B cell (primary cell): Measurements from ENCODE around the gene EEF1AKMT2. TPM values are rescaled to one million over a fixed set of nuclear protein-coding genes. Genes with fewer than 3 reads are reported as not detected.
"Not testable (repeated sequence)": the region's sequence is repeated elsewhere in the genome, so short reads cannot be mapped to it uniquely, and the experiment has no call there.

Experiments
- ATAC-seq: fragments of 200-7000 bp; cut with Tn5 transposase; one replicate; pipeline ENCODE4 v1.10.0; 2021; ENCODE audit warnings: low read depth, mild to moderate bottlenecking, moderate number of reproducible peaks, moderate library complexity
- CTCF ChIA-PET: fragments of 350-600 bp; sonication (Branson Sonifier 250); formaldehyde crosslinking; loops from one replicate; lab custom pipeline; 2021; ENCODE audit warnings: antibody characterized with exemption, inconsistent platforms; lab: Charles Lee
- POLR2A ChIA-PET: fragments of 350-600 bp; sonication (Branson Sonifier 250); formaldehyde crosslinking; loops from one replicate; lab custom pipeline; 2021; ENCODE audit warnings: antibody characterized with exemption; lab: Charles Lee
- DNase-seq: peaks from one replicate; pipeline ENCODE4 v3.0.0; 2013
- H2AFZ ChIP-seq: 2 replicates; pipeline ENCODE4 v1.6.1; 2012; ENCODE audit warnings: mild to moderate bottlenecking, low read depth, low read length; ENCODE audit not compliant: insufficient read depth, poor library complexity, severe bottlenecking
- H3K27ac ChIP-seq, 2 donors: 1 replicate in 1 of 2; 2 replicates in 1 of 2; pipeline ENCODE4 v1.5.1; 2012 to 2013; ENCODE audit warnings: low read length in 2 of 2, mild to moderate bottlenecking in 2 of 2, moderate library complexity in 1 of 2
- H3K27me3 ChIP-seq, 4 experiments: fragments of 200-600 bp in 1 of 4; sonication (generic) in 1 of 4; replicated peaks in 1 of 4; 1 replicate in 2 of 4; 2 replicates in 2 of 4; pipeline versions ENCODE4 v1.6.1 to v1.7.0; 2013 to 2016; ENCODE audit warnings: low read length in 3 of 4, mild to moderate bottlenecking in 2 of 4, mixed read lengths in 1 of 4, moderate library complexity in 1 of 4; ENCODE audit not compliant: insufficient read depth in 4 of 4, control insufficient read depth in 3 of 4; ENCODE audit errors: control extremely low read depth in 1 of 4
- H3K36me3 ChIP-seq, 2 experiments: replicated peaks in 1 of 2; 1 replicate in 1 of 2; 2 replicates in 1 of 2; pipeline versions ENCODE4 v1.6.1 to v1.7.1; 2013; ENCODE audit warnings: low read length in 1 of 2; ENCODE audit not compliant: insufficient read depth in 2 of 2, control insufficient read depth in 1 of 2; ENCODE audit errors: control extremely low read depth in 1 of 2, extremely low read depth in 1 of 2
- H3K4me1 ChIP-seq, 2 donors: fragments of 200-600 bp in 1 of 2; sonication (generic) in 1 of 2; 1 replicate in 1 of 2; 2 replicates in 1 of 2; pipeline versions ENCODE4 v1.5.1 to v1.6.1; 2013 to 2017; ENCODE audit warnings: low read length in 2 of 2; ENCODE audit not compliant: control insufficient read depth in 2 of 2, insufficient read depth in 2 of 2
- H3K4me2 ChIP-seq: replicated peaks from 2 replicates; pipeline ENCODE3; 2012; ENCODE audit warnings: mild to moderate bottlenecking, low read depth, low read length; ENCODE audit not compliant: poor library complexity, severe bottlenecking
- H3K4me3 ChIP-seq, 5 experiments: fragments of 200-600 bp in 1 of 5; sonication (generic) in 1 of 5; 1 replicate in 3 of 5; 2 replicates in 2 of 5; pipeline versions ENCODE4 v1.5.1 to v1.7.0; 2011 to 2016; ENCODE audit warnings: low read length in 4 of 5, mild to moderate bottlenecking in 4 of 5, low read depth in 2 of 5, control low read depth in 1 of 5, moderate library complexity in 1 of 5; ENCODE audit not compliant: insufficient read depth in 1 of 5; ENCODE audit errors: control extremely low read depth in 1 of 5, extremely low read depth in 1 of 5
- H3K79me2 ChIP-seq: fragments of 200-600 bp; sonication (generic); one replicate; pipeline ENCODE4 v1.6.0; 2016; ENCODE audit warnings: low read length; ENCODE audit not compliant: control insufficient read depth, insufficient read depth
- H3K9ac ChIP-seq: fragments of 200-600 bp; sonication (generic); 2 replicates; pipeline ENCODE4 v1.6.1; 2017; ENCODE audit warnings: mild to moderate bottlenecking, low read length, moderate library complexity
- H3K9me3 ChIP-seq, 3 donors: one replicate each; pipeline versions ENCODE4 v1.6.1 to v1.7.1; 2013; ENCODE audit warnings: low read length in 2 of 3; ENCODE audit not compliant: control insufficient read depth in 2 of 3, insufficient read depth in 1 of 3; ENCODE audit errors: control extremely low read depth in 1 of 3
- H4K20me1 ChIP-seq: 2 replicates; pipeline ENCODE4 v1.6.0; 2012; ENCODE audit warnings: mild to moderate bottlenecking, low read length; ENCODE audit not compliant: insufficient read depth, control insufficient read depth, poor library complexity, severe bottlenecking
- H3K27ac Mint-ChIP-seq: one replicate; pipeline ENCODE4 v1.8.0; 2021; ENCODE audit warnings: mixed read lengths
- H3K27me3 Mint-ChIP-seq: one replicate; pipeline ENCODE4 v1.8.0; 2021; ENCODE audit warnings: mixed read lengths
- H3K4me1 Mint-ChIP-seq: one replicate; pipeline ENCODE4 v1.8.0; 2021; ENCODE audit warnings: mixed read lengths
- H3K4me3 Mint-ChIP-seq: one replicate; pipeline ENCODE4 v1.8.0; 2021; ENCODE audit warnings: mixed read lengths
- H3K9me3 Mint-ChIP-seq: one replicate; pipeline ENCODE4 v1.8.0; 2022; ENCODE audit warnings: mixed read lengths; ENCODE audit not compliant: insufficient read depth
- CTCF ChIP-seq: fragments of 200-600 bp; IDR thresholded peaks from one replicate; pipeline ENCODE4 v1.8.0; 2022; ENCODE audit warnings: antibody characterized with exemption, mild to moderate bottlenecking
- EZH2 ChIP-seq: IDR thresholded peaks from 2 replicates; pipeline ENCODE4 v1.6.1; 2012; ENCODE audit warnings: borderline replicate concordance, low read depth, mild to moderate bottlenecking, moderate library complexity, low read length; ENCODE audit not compliant: insufficient read depth, poor library complexity, severe bottlenecking
- WGBS: methylation state at CpG from one replicate; pipeline ENCODE4 v1.1.5; 2013; ENCODE audit warnings: missing lambda C conversion rate; ENCODE audit not compliant: insufficient coverage; 5-methylcytosine and 5-hydroxymethylcytosine counted together
- intact Hi-C: fragments of 100-400 bp; cut with micrococcal nuclease; formaldehyde crosslinking; loops from one replicate; pipeline ENCODE4 v1.10.0; 2022
- polyA plus RNA-seq: library from polyadenylated mRNA; depleted of rRNA; stranded (reverse); fragments of >200 nt; gene quantifications from 2 replicates; pipeline ENCODE4 v1.2.3, GENCODE V29; 2012
- total RNA-seq, 2 donors: library from RNA; stranded (reverse); fragments of 120-200 nt in 1 of 2; gene quantifications; 1 replicate in 1 of 2; 2 replicates in 1 of 2; pipeline versions ENCODE4 v1.2.3 to v1.2.4, GENCODE V29; 2013 to 2022

EEF1AKMT2 gene
- total and polyA plus RNA-seq, 2 donors (not counting 1 experiment from before 2014, with no cell fraction given), result 8.8 to 15.0 TPM

- H3K4me1 Mint-ChIP-seq, result peaks cover 18% of the 10 kb centered on the region
- no peaks in the 10 kb centered on the region for H3K9me3 ChIP-seq
- ATAC-seq (no peak), DNase-seq (no peak)
- ChIA-PET POLR2A (no interaction called here), CTCF (no interaction called here)
- peaks cover 5 to 13% of the 10 kb centered on the region in 2 donors for H3K4me1 ChIP-seq
- intact Hi-C loops, result no loop called here
- no peak overlapping the region for H2AFZ ChIP-seq
- no peak overlapping the region for H3K27ac Mint-ChIP-seq
- H3K27me3 Mint-ChIP-seq, result peaks cover 4% of the 10 kb centered on the region
- WGBS, result 100% methylated on average over 1 of the region's 1 CpG
- no peaks in the 10 kb centered on the region for H4K20me1 ChIP-seq
- no peak overlapping the region for H3K4me3 Mint-ChIP-seq
- no peak overlapping the region for H3K27ac ChIP-seq
- H3K4me2 ChIP-seq, result no peak overlapping the region
- no peak overlapping the region for H3K9ac ChIP-seq
- peaks cover 16% of the 10 kb centered on the region for H3K79me2 ChIP-seq
- H3K4me3 ChIP-seq, result no peak overlapping the region
- H3K9me3 Mint-ChIP-seq, result no peaks in the 10 kb centered on the region
- peaks cover 0 to 3% (median 0%) of the 10 kb centered on the region in 4 experiments for H3K27me3 ChIP-seq
- no peaks in the 10 kb centered on the region for H3K36me3 ChIP-seq
- TF ChIP-seq EZH2, result no peak
- TF ChIP-seq CTCF, result no peak
Measured at GRCh38 chr10:124798364-124798763, 6.7 kb upstream of the EEF1AKMT2 start.

GRCh38 chr10:124792998-124793352 is 1.3 kb upstream of the EEF1AKMT2 start:
- Histone ChIP-seq H3K9ac (no peak overlapping the region), H3K27ac (no peak overlapping the region), H4K20me1 (no peaks in the 10 kb centered on the region), H3K4me3 (peak overlapping the region in 1 of 5 experiments; percentile 98), H3K79me2 (peaks cover 25% of the 10 kb centered on the region), H3K36me3 (peaks cover 0 to 3% of the 10 kb centered on the region in 2 experiments), H3K9me3 (no peaks in the 10 kb centered on the region), H3K27me3 (no peaks in the 10 kb centered on the region), H3K4me2 (no peak overlapping the region), H3K4me1 (peaks cover 4 to 10% of the 10 kb centered on the region in 2 donors), H2AFZ (peak overlapping the region; percentile 92)
- Mint-ChIP-seq H3K9me3 (no peaks in the 10 kb centered on the region), H3K27ac (peak overlapping the region; percentile 81), H3K4me3 (peak overlapping the region; percentile 100), H3K27me3 (no peaks in the 10 kb centered on the region), H3K4me1 (peaks cover 17% of the 10 kb centered on the region)
- POLR2A ChIA-PET, result interaction anchor here (2.4 kb wide), 1 partner anchor 9 kb away, joined by 17 read pairs; the partner anchor contains the start of gene ABRAXAS2
- no peak for ATAC-seq
- TF ChIP-seq CTCF (no peak), EZH2 (no peak)
- CTCF ChIA-PET, result no interaction called here
- no peak for DNase-seq
- intact Hi-C loops, result loop anchor here (2.0 kb wide), 1 partner anchor 374 kb away; the partner anchor contains the start of gene OAT
- 98% methylated on average over 8 of the region's 11 CpGs for WGBS

GRCh38 chr10:124782900-124783299 is 8.8 kb downstream of the EEF1AKMT2 start:
- H2AFZ ChIP-seq, CTCF ChIA-PET: not testable (repeated sequence)
- POLR2A ChIA-PET, result interaction anchor here (0.7 kb wide), 1 partner anchor 366 kb away, joined by 15 read pairs; no protein-coding TSS in a partner anchor

More at GRCh38 chr10:124782900-124783299, 8.8 kb downstream of the EEF1AKMT2 start:
- intact Hi-C loops, H3K9ac ChIP-seq, DNase-seq, H3K79me2 ChIP-seq, H3K27ac Mint-ChIP-seq, H3K27me3 ChIP-seq, H3K4me1 ChIP-seq, H3K27me3 Mint-ChIP-seq, H3K27ac ChIP-seq, H3K4me2 ChIP-seq, H3K4me3 Mint-ChIP-seq, H3K9me3 Mint-ChIP-seq, H4K20me1 ChIP-seq, H3K9me3 ChIP-seq, ATAC-seq, H3K4me3 ChIP-seq, H3K4me1 Mint-ChIP-seq: not testable (repeated sequence)
- no CpG with 5 or more reads among the region's 1 CpG for WGBS
- peaks cover 4 to 12% of the 10 kb centered on the region in 2 experiments for H3K36me3 ChIP-seq
